NCI-H345 treated with DMSO at 0.1 percent for 48 hours (cell line): ENCODE data around the gene CAPN2.

Experiments used
- DNase-seq: peaks from one replicate; lab custom pipeline; 2025; ENCODE audit not compliant: unreplicated experiment; lab: John Stamatoyannopoulos, UW

CAPN2 gene

DNA sequence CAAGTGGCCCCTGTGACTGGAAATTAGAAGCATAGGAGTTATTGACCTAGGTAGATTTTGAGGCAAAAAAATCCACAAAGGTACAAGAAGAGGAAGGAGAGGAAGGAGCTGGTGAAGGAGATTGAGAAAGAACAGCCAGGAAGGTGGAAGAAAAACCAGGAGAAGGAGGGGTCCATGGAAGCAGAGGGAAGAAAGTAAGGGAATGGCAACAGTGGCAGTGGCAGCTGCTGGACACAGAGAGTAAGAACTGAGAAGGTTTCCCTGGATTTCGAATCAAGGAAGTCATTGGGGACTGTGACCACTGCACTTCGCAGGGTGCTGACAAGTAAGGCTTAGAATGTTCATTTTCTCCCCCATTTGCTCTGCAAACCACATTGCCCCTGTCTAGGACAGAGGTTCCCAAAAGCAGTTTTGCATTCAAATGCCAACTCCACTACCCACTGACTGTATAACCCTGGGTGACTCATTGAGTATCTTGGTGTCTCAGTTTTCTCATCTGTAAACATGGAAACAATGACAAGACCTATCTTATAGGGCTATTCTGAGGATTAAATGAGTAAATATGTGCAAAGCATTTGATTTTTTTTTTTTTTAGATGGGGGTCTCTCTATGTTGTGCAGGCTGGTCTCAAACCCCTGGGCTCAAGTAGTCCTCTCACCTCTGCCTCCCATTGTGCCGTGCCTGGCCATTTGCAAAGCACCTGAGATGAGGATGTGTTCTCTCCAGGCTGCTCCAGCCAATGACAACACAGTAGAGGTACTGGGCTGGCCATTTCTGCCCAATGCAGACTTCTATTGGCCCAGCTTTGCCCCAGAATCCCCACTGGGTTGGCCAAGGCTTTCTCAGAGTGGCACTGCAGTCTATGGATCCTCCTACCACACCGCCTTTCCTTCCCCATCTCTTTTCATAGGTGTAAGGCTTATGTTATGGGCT is 9.3 kb upstream of the CAPN2 start:
- DNase-seq = no peak

DNA sequence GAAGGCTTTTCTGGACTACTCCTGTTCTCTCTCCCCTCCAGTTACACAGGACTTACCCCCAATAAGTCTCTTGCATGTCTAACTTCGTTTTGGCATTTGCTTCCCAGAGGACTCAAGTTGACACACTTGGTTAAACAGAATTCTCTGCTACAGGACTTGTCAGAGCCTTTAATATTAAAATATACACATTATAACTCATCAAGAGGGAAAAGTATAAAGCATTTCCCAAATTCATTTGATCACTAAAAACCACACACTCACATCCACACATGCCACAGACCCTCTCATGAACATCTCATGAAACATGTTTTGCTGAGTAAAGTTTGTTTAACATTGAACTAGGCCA is 8.7 kb upstream of the CAPN2 start:
- DNase-seq = no peak

- no peak for DNase-seq
Measured at GRCh38 chr1:223704921-223705878, 7.1 kb upstream of the CAPN2 start.

GRCh38 chr1:223706077-223706973 is 6.0 kb upstream of the CAPN2 start:
- DNase-seq = peak; percentile 61

- peak; percentile 82 for DNase-seq
Measured at GRCh38 chr1:223707256-223708000, 4.9 kb upstream of the CAPN2 start.

- DNase-seq = peak; percentile 60
Measured at GRCh38 chr1:223708001-223708359, 4.4 kb upstream of the CAPN2 start.

GRCh38 chr1:223708651-223709268 is 3.6 kb upstream of the CAPN2 start:
- no peak for DNase-seq

DNA sequence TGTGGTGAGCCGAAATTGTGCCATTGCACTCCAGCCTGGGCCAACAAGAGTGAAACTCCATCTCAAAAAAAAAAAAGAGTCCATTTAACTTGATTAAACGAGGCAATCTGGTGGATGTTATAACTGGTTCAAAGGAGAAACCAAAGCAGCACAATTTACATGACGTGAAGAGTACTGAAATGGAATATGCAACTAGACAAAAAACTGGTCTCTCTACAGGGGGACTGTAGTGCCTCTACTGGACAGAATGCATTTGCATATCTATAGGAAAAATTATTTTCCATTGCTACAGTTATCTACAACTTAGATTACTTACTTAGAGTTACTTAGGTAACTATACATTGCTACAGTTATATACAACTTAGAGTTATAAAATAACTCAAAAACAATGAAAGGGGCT is 2.7 kb upstream of the CAPN2 start:
- no peak for DNase-seq

- no peak for DNase-seq
Measured at GRCh38 chr1:223710179-223711133, 1.9 kb upstream of the CAPN2 start.

DNA sequence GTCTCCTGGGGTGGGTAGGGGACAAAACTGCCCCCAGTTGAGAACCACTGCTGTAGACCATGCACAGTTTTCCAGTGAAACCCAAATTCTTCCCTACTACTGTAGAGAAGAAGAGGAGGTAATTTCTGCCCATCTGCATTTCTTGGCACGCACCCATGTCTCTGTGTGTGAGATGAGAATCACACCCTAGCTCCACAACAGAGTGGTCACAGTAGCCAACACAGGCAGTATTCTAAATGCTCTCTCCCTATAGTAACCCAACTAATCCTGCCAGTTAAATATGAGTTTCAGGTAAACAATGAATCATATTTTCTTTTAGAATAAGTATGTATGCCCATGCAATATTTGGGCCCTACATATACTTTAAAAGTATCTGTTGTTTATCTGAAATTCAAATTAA is 1.2 kb upstream of the CAPN2 start:
- DNase-seq = no peak

DNA sequence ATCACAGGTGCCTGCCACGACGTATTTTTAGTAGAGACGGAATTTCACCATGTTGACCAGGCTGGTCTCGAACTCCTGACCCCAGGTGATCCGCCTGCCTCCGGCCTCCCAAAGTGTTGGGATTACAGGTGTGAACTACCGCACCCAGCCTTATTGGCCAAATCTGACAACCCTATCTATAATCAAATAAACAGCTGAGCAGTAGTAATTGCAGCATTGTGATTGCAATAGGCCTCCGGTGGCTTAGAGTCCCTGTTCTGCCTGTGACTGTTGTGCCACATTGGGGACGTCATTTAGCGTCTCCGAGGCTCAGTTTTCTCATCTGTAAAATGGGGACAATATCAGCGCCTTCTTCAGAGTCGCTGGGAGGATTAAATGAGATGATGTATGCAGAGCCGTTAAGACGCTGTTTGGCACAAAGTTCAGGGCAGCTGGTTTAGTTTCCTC is 569 bp upstream of the CAPN2 start:
- DNase-seq = no peak

- DNase-seq = no peak
Measured at GRCh38 chr1:223712850-223713474, 623 bp downstream of the CAPN2 start.

- DNase-seq = no peak
Measured at GRCh38 chr1:223713546-223714420, 1.4 kb downstream of the CAPN2 start.

DNA sequence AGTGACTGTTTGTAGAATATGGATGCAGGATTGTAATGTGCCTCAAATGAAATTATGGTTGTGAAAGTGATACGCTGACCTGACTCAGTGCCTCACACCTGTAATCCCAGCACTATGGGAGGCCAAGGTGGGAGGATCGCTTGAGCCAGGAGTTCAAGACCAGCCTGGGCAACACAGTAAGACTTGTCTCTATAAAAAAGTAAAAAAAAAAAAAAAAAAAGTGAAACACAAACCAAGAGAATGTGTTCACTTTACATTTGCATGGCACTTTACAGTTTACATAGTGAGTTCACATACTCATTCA is 2.0 kb downstream of the CAPN2 start:
- no peak for DNase-seq

DNA sequence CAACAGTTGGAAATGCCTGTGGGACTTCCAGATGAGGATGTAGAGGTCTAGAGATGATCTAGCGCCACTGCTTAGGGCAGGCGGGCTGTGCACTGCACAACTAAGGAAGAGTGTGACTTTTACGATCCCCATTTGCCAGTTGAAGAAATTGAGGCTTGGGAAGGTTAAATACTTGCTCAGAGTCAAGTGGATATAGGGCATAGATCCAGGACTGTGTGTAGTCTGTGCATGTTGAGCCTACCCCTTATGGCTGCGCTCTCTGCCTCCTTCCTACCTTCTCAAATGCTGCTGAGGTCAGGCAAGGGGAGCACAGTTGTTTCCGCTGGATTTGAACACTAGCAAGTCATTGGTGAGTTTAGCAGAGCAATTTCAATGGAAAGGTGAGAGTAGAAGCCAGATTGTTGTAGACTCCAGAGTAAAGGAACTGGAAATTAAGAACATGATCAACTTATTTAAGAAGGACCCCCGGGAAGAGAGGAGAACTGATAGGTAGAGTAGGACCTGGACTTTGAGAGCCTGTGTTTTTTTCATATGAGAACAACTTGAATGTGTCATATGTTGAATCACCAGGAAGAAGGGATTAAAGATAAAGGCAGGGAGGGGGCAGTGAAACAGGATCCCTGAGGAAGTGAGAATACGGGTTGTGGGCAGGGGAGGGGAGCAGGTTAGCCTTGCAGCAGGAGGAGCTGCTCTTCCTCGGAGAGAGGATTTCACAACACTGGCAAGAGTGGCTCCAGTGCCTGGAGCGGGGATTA is 2.7 kb downstream of the CAPN2 start:
- no peak for DNase-seq

- no peak for DNase-seq
Measured at GRCh38 chr1:223715604-223716172, 3.3 kb downstream of the CAPN2 start.
